ENCODE data around the gene HSPA4L.
A peak's percentile ranks its signal among the peaks of the same experiment; 100 is the strongest.

HSPA4L gene

GRCh38 chr4:127881563-127881864 is 99.4 kb downstream of the HSPA4L start:
- H3K9ac ChIP-seq (ENCODE audit: low read depth, low read length): peak overlapping the region; percentile 100
- no peaks in the 10 kb centered on the region for H3K27me3 ChIP-seq (ENCODE audit: insufficient read depth, low read length)
- H3K9me3 ChIP-seq (ENCODE audit: insufficient read depth, low read depth, low read length): no peaks in the 10 kb centered on the region
- peaks cover 47% of the 10 kb centered on the region for H3K36me3 ChIP-seq (ENCODE audit: insufficient read depth, low read depth, low read length)
- H3K4me1 ChIP-seq (ENCODE audit: insufficient read depth, low read length): no peaks in the 10 kb centered on the region
- peak overlapping the region; percentile 99 for H3K4me3 ChIP-seq (ENCODE audit: low read length)
- peak overlapping the region; percentile 99 for H3K27ac ChIP-seq (ENCODE audit: low read length)

GRCh38 chr4:127888559-127888958 is 106.4 kb downstream of the HSPA4L start:
- Histone ChIP-seq H3K27me3 (ENCODE audit: insufficient read depth, low read length) (no peaks in the 10 kb centered on the region), H3K4me1 (ENCODE audit: insufficient read depth, low read length) (no peaks in the 10 kb centered on the region), H3K36me3 (ENCODE audit: insufficient read depth, low read depth, low read length) (peaks cover 99% of the 10 kb centered on the region), H3K4me3 (ENCODE audit: low read length) (no peak overlapping the region), H3K27ac (ENCODE audit: low read length) (no peak overlapping the region), H3K9ac (ENCODE audit: low read depth, low read length) (no peak overlapping the region), H3K9me3 (ENCODE audit: insufficient read depth, low read depth, low read length) (no peaks in the 10 kb centered on the region)

DNA sequence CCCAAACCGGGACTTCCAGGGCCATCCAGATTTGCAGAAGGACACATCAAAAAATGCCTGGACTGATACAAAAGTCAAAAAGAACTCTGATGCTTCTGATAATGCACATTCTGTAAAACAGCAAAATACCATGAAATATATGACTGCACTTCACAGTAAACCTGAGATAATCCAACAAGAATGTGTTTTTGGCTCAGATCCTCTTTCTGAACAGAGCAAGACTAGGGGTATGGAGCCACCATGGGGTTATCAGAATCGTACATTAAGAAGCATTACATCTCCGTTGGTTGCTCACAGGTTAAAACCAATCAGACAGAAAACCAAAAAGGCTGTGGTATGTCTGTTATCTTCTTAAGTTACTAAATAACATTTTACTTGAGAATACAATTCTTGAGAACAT is 107.8 kb downstream of the HSPA4L start:
- no peaks in the 10 kb centered on the region for H3K27me3 ChIP-seq (ENCODE audit: insufficient read depth, low read length)
- H3K36me3 ChIP-seq (ENCODE audit: insufficient read depth, low read depth, low read length): peaks cover 99% of the 10 kb centered on the region
- H3K27ac ChIP-seq (ENCODE audit: low read length): no peak overlapping the region
- H3K4me3 ChIP-seq (ENCODE audit: low read length): no peak overlapping the region
- no peak overlapping the region for H3K9ac ChIP-seq (ENCODE audit: low read depth, low read length)
- no peaks in the 10 kb centered on the region for H3K9me3 ChIP-seq (ENCODE audit: insufficient read depth, low read depth, low read length)
- H3K4me1 ChIP-seq (ENCODE audit: insufficient read depth, low read length): no peaks in the 10 kb centered on the region

All from iPS-20b (cell line).